ENCODE data around the gene CLEC9A. TPM values are rescaled to one million over a fixed set of nuclear protein-coding genes. Genes with fewer than 3 reads are reported as not detected.

The CLEC9A gene
- total and polyA plus RNA-seq, 10 of the 15 experiments (the other 5 are each of a cell fraction or from before 2014, with no cell fraction given): not detected

DNA sequence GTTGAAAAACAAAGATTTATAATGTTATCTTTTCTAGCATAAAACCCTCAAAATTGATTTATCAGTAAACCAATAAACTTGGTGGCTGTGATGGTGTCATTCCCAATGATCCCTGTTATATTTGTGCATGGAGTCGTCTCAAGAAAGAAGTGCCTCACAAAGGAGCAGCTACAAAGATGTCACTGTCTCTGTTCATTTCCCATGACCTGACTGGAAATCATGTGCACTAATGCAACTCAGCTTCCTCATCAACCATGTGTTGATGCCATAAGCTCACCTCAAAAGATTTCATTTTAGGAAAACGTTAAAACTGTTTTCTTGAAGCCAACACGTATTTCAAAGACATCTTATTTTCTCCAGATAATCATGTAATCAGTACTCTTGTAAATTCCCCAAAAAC is 39.5 kb downstream of the CLEC9A start:
- DNase-seq (ENCODE audit: low read depth, low spot score) (no peak), ATAC-seq (no peak), FAIRE-seq (no peak)
- SMC1A ChIA-PET (ENCODE audit: uncharacterized antibody, unreplicated experiment): no interaction called here
- no peak overlapping the region for H3K9ac ChIP-seq (ENCODE audit: control insufficient read depth, insufficient read depth, low read length)
- H2AFZ ChIP-seq (ENCODE audit: control insufficient read depth, low read depth, low read length): no peak overlapping the region
- peaks cover 9% of the 10 kb centered on the region for H3K4me1 ChIP-seq (ENCODE audit: control insufficient read depth, insufficient read depth, low read length)
- no peak overlapping the region for H3K27ac ChIP-seq (ENCODE audit: control insufficient read depth, insufficient read depth)
- RAD21 ChIA-PET (ENCODE audit: unreplicated experiment): no interaction called here
- no peak overlapping the region for H3K4me3 ChIP-seq
- CTCF ChIA-PET: no interaction called here
- POLR2A ChIA-PET: no interaction called here
- intact Hi-C loops (cut with micrococcal nuclease; ENCODE audit: unreplicated experiment): no loop called here
- H3K9me3 ChIP-seq (replicated peaks; ENCODE audit: control insufficient read depth, insufficient read depth, low read length): no peaks in the 10 kb centered on the region
- WGBS (ENCODE audit: insufficient coverage, insufficient replicate concordance, low lambda C conversion rate, missing lambda C conversion rate): 1% methylated on average over 3 of the region's 3 CpGs
- H3K36me3 ChIP-seq (ENCODE audit: control insufficient read depth in 2 of 2, insufficient read depth in 2 of 2, low read length in 1 of 2): no peaks in the 10 kb centered on the region
- no peaks in the 10 kb centered on the region for H4K20me1 ChIP-seq (ENCODE audit: control insufficient read depth, insufficient read depth)
- no peak overlapping the region for H3K4me2 ChIP-seq (ENCODE audit: control insufficient read depth, insufficient read depth)
- H3K27me3 ChIP-seq (replicated peaks in 1 of 2; ENCODE audit: control insufficient read depth in 2 of 2, insufficient read depth in 2 of 2, low read length in 1 of 2): peaks cover 0 to 1% of the 10 kb centered on the region in 2 experiments; a peak in 2 of 4 replicates
- no TSS peak for BruUV-seq (replicated peaks)
- in situ Hi-C loops (cut with MboI): no loop called here
- H3K79me2 ChIP-seq (ENCODE audit: control insufficient read depth, insufficient read depth, low read length): no peaks in the 10 kb centered on the region
- TF ChIP-seq DPF2 (IDR thresholded peaks at IDR 0.05) (no peak), RCOR1 (conservative IDR thresholded peaks at IDR 0.05; ENCODE audit: low read depth, low read length) (no peak), ZNF622 (IDR thresholded peaks at IDR 0.05) (no peak), PAX5 (IDR thresholded peaks at IDR 0.05; ENCODE audit: borderline replicate concordance, low read depth, low read length) (no peak), STAT3 (IDR thresholded peaks at IDR 0.05; ENCODE audit: low read depth, low read length) (no peak), FOS (IDR thresholded peaks at IDR 0.05; ENCODE audit: borderline replicate concordance, extremely low read depth, insufficient read length) (no peak), NRF1 (conservative IDR thresholded peaks at IDR 0.05; ENCODE audit: low read depth, low read length) (no peak), EP300 (IDR thresholded peaks at IDR 0.05; ENCODE audit: borderline replicate concordance in 1 of 2, control insufficient read depth in 1 of 2, low read depth in 2 of 2, low read length in 2 of 2) (no peak), POLR2AphosphoS2 (IDR thresholded peaks at IDR 0.05; ENCODE audit: low read depth, low read length) (no peak), ZBED1 (IDR thresholded peaks at IDR 0.05; ENCODE audit: borderline replicate concordance) (no peak), IRF4 (IDR thresholded peaks at IDR 0.05; ENCODE audit: low read depth, low read length) (no peak), HCFC1 (IDR thresholded peaks at IDR 0.05; ENCODE audit: low read length) (no peak)
- TF ChIP-seq, protein P1, sequence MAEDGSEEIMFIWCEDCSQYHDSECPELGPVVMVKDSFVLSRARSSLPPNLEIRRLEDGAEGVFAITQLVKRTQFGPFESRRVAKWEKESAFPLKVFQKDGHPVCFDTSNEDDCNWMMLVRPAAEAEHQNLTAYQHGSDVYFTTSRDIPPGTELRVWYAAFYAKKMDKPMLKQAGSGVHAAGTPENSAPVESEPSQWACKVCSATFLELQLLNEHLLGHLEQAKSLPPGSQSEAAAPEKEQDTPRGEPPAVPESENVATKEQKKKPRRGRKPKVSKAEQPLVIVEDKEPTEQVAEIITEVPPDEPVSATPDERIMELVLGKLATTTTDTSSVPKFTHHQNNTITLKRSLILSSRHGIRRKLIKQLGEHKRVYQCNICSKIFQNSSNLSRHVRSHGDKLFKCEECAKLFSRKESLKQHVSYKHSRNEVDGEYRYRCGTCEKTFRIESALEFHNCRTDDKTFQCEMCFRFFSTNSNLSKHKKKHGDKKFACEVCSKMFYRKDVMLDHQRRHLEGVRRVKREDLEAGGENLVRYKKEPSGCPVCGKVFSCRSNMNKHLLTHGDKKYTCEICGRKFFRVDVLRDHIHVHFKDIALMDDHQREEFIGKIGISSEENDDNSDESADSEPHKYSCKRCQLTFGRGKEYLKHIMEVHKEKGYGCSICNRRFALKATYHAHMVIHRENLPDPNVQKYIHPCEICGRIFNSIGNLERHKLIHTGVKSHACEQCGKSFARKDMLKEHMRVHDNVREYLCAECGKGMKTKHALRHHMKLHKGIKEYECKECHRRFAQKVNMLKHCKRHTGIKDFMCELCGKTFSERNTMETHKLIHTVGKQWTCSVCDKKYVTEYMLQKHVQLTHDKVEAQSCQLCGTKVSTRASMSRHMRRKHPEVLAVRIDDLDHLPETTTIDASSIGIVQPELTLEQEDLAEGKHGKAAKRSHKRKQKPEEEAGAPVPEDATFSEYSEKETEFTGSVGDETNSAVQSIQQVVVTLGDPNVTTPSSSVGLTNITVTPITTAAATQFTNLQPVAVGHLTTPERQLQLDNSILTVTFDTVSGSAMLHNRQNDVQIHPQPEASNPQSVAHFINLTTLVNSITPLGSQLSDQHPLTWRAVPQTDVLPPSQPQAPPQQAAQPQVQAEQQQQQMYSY (CRISPR knock-in tag; IDR thresholded peaks at IDR 0.05): no peak
- TF ChIP-seq, protein P2, sequence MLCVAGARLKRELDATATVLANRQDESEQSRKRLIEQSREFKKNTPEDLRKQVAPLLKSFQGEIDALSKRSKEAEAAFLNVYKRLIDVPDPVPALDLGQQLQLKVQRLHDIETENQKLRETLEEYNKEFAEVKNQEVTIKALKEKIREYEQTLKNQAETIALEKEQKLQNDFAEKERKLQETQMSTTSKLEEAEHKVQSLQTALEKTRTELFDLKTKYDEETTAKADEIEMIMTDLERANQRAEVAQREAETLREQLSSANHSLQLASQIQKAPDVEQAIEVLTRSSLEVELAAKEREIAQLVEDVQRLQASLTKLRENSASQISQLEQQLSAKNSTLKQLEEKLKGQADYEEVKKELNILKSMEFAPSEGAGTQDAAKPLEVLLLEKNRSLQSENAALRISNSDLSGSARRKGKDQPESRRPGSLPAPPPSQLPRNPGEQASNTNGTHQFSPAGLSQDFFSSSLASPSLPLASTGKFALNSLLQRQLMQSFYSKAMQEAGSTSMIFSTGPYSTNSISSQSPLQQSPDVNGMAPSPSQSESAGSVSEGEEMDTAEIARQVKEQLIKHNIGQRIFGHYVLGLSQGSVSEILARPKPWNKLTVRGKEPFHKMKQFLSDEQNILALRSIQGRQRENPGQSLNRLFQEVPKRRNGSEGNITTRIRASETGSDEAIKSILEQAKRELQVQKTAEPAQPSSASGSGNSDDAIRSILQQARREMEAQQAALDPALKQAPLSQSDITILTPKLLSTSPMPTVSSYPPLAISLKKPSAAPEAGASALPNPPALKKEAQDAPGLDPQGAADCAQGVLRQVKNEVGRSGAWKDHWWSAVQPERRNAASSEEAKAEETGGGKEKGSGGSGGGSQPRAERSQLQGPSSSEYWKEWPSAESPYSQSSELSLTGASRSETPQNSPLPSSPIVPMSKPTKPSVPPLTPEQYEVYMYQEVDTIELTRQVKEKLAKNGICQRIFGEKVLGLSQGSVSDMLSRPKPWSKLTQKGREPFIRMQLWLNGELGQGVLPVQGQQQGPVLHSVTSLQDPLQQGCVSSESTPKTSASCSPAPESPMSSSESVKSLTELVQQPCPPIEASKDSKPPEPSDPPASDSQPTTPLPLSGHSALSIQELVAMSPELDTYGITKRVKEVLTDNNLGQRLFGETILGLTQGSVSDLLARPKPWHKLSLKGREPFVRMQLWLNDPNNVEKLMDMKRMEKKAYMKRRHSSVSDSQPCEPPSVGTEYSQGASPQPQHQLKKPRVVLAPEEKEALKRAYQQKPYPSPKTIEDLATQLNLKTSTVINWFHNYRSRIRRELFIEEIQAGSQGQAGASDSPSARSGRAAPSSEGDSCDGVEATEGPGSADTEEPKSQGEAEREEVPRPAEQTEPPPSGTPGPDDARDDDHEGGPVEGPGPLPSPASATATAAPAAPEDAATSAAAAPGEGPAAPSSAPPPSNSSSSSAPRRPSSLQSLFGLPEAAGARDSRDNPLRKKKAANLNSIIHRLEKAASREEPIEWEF (IDR thresholded peaks at IDR 0.05; ENCODE audit: insufficient replicate concordance, low read depth, low read length): no peak
- TF ChIP-seq, protein P3, sequence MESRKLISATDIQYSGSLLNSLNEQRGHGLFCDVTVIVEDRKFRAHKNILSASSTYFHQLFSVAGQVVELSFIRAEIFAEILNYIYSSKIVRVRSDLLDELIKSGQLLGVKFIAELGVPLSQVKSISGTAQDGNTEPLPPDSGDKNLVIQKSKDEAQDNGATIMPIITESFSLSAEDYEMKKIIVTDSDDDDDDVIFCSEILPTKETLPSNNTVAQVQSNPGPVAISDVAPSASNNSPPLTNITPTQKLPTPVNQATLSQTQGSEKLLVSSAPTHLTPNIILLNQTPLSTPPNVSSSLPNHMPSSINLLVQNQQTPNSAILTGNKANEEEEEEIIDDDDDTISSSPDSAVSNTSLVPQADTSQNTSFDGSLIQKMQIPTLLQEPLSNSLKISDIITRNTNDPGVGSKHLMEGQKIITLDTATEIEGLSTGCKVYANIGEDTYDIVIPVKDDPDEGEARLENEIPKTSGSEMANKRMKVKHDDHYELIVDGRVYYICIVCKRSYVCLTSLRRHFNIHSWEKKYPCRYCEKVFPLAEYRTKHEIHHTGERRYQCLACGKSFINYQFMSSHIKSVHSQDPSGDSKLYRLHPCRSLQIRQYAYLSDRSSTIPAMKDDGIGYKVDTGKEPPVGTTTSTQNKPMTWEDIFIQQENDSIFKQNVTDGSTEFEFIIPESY (IDR thresholded peaks at IDR 0.05): no peak

Measured in GM12878 (cell line).